MM.1S (cell line): ENCODE data around the gene PIGZ.

ENCODE experiments used
- CTCF ChIP-seq: fragments of 300-600 bp; sonication (generic); IDR thresholded peaks from 2 replicates; pipeline ENCODE4 v1.5.1; 2016; ENCODE audit warnings: antibody characterized with exemption, low read length, mixed read lengths
- EZH2 ChIP-seq: fragments of 300-600 bp; sonication (generic); optimal IDR thresholded peaks from 2 replicates; pipeline ENCODE3; 2017; ENCODE audit warnings: low read depth, mild to moderate bottlenecking, antibody characterized with exemption, low read length, mixed read lengths

GRCh38 chr3:196969660-196970546 is 1.3 kb upstream of the PIGZ start:
- TF ChIP-seq CTCF (peak; percentile 62), EZH2 (no peak)
